NCI-H187 (cell line): ENCODE measurements around the gene UCHL3.
"Not testable (repeated sequence)": the region's sequence is repeated elsewhere in the genome, so short reads cannot be mapped to it uniquely, and the experiment has no call there.

Experiments used
- DNase-seq, 2 experiments: peaks; one replicate each; lab custom pipeline; 2025; lab: John Stamatoyannopoulos, UW

The UCHL3 gene

DNA sequence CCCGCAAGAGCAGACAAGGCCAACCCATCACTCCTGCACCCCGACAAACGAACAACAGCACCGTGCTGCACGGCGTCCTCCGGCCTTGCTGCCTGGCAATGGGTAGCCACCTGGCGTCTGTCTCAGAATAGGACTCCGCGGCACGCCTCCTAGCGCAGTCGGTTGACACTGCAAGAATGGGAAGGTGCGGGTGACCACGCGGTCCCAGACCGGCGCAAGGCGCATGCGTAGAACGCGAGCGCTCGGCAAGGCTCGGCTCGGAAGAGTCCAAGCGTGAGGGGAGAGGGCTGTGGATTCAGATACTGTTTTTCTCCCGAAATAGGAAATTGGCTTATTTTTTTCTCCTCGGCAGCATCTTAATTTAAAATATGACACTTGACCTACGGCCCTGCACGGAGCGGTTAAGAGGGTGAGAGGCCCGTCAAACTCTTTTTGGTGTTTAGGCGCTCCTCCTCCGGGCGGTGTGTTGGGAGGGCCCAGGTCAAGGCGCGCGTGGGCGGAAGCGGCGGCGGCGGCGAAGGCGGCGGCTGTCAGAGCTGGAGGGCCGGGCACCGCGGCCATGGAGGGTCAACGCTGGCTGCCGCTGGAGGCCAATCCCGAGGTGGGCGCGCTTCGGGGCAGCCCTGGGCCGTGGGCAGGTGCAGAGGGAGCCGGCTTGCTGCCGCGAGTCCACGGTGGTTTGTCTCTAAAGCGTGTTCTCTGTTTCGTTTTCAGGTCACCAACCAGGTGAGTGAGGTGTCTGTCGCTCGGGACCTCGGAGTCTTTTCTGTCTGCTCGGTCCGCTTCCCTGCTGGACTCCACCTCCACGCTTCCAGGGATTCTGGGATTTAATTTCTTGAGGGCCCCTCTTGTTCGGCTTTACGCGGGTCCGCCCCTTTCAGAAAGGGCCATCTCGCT lies at the start of gene UCHL3:
TSS of gene UCHL3 (plus strand) at position 530 of the 897 bp plus-strand sequence. CDS start at position 560, 30 bp downstream.
- DNase-seq, result peak; percentile 98

GRCh38 chr13:75505327-75505726 lies 44.3 kb upstream of the UCHL3 start:
- no peak for DNase-seq

- no peak for DNase-seq
These were observed 43.6 kb upstream of the UCHL3 start for GRCh38 chr13:75506018-75506417.

DNA sequence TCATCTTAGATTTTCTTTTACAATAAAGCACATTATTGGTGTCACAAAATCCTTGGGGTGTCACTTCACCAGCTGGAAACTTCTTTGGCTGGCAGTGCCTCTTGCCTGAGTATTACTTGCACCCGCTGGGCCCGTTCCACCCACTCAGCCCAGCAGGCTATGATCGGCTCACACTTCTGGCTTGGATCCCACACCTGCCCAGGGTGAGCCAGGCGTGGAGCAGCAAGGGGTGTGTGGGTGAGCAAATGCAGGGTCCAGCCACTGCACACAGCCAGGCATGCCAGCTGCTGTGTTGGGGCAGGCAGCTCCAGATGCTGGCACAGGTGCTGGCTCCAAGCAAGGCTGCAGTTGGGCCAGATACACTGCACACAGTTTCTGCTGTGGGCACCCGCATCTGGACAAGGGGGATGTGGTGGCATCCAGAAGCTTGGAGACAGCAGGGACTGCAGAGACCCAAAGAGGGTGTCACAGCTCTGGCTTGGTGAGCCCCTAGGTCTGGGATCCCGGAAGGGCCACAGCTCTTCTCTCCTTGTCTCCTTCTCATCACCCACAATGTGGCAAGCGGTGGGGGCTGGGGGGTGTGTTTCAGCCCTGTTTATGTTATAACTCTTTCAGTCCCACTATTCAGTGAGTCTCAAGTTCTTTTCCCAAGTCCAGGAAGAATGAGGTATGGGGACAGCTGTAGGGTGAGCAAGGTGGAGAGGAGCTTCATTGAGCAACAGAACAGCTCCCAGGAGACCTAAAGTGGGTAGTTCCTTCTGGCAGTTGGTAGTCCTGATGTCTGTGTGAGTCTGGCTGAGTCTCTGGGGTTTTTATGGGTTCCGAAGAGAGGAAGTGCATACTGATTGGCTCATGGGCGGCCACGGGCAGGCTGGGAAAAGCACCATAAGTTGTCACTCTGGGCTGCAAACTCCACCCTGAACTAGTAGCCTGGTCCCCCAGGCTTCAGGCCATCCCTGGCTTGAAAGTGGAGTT lies 42.3 kb upstream of the UCHL3 start:
- DNase-seq, result no peak

GRCh38 chr13:75508002-75508548 lies 41.5 kb upstream of the UCHL3 start:
- DNase-seq, result no peak

DNA sequence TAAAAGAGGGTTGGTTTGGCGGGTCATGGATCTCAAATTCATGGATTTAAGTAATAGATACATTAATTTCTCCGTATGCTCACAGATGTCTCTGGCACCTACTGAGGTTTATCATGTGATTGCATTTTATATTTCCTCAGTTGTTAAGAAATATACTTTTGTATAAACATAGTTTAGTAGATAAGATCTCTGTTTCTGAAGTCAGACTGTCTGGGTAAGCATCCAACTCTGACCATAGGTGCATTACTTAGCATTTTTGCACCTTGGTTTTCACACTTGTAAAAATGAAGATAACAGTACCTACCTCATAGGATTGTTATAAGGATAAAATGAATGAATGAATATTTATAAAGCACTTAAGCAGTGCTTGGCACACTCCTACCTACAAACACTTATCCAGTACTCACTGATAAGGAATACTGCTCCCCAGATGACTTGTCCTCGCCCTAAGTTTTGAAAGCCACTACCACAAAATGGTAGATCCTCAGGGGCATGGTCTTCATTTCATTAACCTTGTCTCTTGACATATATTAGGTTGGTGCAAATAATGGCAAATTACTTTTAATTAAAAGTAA lies 38.5 kb upstream of the UCHL3 start:
- DNase-seq, result no peak

GRCh38 chr13:75512253-75512652 lies 37.3 kb upstream of the UCHL3 start:
- no peak for DNase-seq

DNA sequence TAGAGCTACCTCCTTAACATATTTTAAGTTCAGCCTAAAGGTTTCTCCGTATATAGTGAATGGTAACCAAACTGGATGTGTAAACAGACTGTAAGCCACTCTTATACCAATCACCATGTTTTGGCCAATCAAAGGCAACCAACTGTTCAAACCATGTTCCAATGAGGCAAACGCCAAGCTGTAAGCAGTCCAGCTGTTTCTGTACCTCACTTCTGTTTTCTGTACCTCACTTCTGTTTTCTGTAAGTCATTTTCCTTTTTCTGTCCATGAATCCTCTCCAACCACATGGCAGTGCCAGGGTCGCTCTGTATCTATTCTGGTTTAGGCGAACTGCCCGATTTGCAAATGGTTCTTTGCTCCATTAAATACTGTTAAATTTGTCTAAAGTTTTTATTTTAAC lies 36.3 kb upstream of the UCHL3 start:
- no peak for DNase-seq

DNA sequence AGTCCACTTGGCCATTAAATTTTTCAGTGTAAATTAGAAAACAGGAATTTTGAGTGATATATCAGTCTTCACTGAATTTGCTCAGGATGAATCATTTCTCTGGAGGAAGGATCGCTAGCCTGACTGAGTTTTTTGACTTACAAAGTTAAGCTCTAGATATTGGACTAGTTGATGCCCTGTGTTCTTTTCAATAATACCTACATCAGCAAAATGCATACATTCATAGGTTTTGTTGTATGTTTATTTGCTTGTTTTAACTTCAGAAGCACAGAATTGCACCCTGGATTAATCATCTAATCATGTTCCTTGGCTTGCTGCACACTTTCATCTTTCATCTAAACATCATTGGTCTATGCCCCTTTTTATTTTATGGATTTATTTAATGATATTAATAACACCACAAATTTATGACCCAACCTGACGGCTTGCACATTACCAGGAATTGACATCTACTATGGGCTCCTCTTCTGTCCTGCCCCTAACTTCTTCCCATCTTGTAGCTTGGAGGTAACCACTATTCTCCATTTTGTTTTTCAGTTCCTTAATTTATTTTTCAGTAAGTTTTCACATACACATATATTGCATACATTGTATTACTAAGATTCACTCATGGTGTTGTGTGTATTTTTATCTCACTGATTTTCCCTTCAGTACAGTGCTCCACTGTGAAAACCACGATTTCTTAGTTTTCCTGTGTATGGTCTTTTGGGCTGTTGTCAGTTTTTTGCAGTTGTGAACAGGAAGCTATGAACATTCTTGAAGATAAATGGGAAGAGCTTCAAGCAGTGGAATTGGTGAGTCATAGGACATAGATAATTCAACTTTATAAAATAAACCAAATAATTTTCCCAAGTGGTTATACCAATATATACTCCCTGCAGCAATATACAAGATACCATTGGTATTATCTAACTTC lies 35.3 kb upstream of the UCHL3 start:
- no peak for DNase-seq

GRCh38 chr13:75518439-75519088 lies 31.0 kb upstream of the UCHL3 start:
- DNase-seq, result no peak

DNA sequence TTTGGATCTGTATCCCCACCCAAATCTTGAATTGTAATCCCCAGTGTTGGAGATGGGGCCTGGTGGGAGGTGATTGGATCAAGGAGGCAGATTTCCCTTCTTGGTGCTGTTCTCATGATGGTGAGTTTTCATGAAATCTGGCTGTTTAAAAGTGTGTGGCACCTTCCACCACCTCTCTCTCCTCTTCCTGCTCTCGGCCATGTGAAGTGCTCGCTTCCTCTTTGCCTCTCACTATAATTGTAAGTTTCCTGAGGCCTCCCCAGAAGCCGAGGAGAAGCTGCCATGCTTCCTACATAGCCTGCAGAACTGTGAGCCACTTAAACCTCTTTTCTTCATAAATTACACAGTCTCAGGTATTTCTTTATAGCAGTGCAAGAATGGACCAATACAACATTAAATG lies 27.6 kb upstream of the UCHL3 start:
- no peak for DNase-seq

DNA sequence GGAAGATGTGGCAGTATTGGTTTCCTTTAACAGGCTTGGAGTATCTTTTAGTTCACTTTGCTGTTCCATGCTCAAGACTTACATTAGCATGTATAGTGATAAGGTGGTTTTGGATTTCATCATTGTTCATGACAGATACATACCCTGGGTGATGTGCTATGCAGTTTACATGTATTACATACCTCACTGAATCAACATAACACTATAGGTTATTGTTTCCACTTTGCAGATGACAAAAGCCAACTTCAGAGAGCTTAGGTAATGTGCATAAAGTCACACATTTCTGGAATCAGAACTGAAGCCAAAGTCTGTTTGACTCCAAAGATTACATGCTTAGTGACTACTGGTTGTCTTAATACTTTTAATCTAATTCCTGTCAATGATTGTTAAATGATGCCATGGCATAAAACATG lies 19.0 kb upstream of the UCHL3 start:
- no peak for DNase-seq

DNA sequence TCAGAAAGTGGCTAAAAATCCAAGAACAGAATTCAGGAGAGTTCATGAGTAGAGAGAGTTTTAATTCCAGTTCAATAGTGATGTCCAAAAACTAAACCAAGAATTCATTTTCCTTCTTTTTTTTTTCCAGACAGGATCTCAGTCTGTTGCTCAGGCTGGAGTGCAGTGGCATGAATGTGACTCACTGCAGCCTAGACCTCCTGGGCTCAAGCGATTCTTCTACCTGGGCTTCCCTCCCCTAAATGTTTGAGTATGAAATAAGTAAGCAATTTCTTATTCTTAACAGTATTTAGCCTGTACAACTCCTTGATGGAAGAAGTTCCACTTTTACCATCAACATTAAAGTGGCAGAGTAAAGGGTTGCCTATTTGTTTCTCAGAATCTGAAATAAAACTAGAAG lies 15.7 kb upstream of the UCHL3 start:
- DNase-seq, result no peak

DNA sequence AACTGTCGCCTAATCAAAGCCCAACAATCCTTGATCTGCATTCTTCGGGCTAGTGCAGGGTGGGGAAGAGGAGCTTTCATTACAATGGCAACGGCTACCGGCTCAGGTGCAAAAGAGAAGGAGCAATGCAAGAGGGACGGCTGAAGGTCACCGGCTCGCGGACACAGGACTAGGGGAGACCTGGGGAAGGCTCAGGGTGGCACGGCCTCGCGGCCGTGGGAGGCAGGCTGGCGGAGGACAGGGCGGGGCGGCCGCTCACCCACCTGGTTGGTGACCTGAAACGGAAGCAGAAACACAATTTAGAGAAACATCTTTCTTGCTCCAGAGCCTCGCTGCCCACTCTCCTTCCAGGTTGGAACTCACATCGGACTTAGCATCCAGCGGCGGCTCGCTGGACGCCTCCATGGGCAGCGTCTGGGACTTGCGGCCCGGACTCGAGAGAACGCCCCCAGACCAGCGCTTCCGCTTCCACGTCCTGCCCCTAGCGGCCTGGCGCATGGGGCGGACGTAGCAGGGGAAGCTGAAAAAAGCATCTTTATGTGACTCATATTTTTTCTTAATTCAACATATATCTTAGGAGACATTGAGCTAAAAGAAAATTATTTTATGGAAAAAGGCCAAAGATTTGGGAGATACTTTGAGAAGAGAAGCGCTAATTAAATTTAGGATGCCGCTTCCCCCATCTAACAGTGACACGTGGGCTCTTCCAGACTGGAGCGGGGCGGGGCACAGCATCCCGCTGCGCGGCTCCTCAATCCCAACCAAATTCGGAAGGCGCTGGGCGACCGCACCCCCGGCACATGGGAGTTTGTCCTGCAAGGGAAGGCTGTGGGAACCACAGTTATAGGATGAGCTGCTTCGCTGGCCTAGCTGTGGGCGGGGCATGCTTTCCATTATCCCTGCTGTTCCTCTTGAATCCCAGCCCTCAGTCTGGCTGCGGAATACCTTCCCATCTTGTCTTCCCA lies 11.9 kb upstream of the UCHL3 start, which contains the start of gene COMMD6:
TSS of gene COMMD6 (minus strand) at position 441 of the 965 bp plus-strand sequence. CDS start at position 405, 36 bp downstream.
- DNase-seq, result peak; percentile 89 to 95

GRCh38 chr13:75541287-75541686 lies 8.3 kb upstream of the UCHL3 start:
- DNase-seq, result no peak

- DNase-seq, result no peak
These were observed 7.6 kb upstream of the UCHL3 start for GRCh38 chr13:75541961-75542360.

DNA sequence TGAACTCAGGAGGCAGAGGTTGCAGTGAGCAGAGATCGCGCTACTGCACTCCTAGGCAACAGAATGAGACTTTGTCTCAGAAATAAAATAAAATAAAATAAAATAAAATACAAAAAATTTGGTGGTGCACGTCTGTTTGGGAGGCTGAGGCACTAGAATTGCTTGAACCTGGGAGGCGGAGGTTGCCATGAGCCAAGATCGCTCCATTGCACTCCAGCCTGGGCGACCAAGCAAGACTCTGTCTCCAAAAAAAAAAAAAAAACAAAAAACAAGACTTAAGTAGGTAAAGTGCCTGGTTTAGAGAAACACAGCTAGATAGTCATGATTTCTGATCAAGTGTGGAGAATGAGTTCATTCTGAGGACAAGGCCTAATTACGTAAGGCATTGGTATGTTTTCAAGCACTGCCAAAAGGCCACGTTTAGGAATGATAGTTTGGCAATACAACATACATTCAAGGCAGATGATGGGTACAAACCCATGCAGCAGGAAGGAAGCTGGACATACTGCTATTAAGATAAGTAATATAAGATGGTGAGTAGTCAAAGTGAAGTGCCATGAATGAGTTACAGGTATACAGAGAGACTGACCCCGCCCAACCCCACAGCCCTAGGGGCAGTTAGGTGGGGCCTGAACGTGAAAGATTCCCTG lies 4.8 kb upstream of the UCHL3 start:
- DNase-seq, result no peak

DNA sequence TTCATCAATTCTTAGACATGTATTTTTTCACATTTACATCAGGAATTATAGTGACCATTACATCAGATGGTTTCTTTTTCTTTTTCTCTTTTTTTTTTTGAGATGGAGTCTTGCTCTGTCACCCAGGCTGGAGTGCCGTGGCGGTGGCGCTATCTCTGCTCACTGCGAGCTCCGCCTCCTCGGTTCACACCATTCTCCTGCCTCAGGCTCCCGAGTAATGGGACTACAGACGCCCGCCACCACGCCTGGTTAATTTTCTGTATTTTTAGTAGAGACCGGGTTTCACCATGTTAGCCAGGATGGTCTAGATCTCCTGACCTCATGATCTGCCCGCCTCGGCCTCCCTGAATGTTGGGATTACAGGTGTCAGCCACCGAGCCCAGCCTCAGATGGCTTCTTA lies 4.2 kb upstream of the UCHL3 start:
- not testable (repeated sequence) for DNase-seq

GRCh38 chr13:75547917-75548316 lies 1.7 kb upstream of the UCHL3 start:
- no peak for DNase-seq
